AG09319 (cell line): Measurements from ENCODE around the gene CACNG3.
"Not testable (repeated sequence)": the region's sequence is repeated elsewhere in the genome, so short reads cannot be mapped to it uniquely, and the experiment has no call there.

Experiments
- DNase-seq: peaks from one replicate; pipeline ENCODE4 v3.0.0-alpha.2; 2010; ENCODE audit warnings: low read depth; ENCODE audit errors: extremely low read depth
- CTCF ChIP-seq: IDR thresholded peaks from 2 replicates; pipeline ENCODE4 v1.5.1; 2011; ENCODE audit warnings: low read depth, mild to moderate bottlenecking, inconsistent platforms, low read length, moderate library complexity

Gene CACNG3

GRCh38 chr16:24294131-24294530, 38.0 kb downstream of the CACNG3 start:
- TF ChIP-seq CTCF, result no peak
- DNase-seq, result no peak

GRCh38 chr16:24297375-24297774, 41.2 kb downstream of the CACNG3 start:
- TF ChIP-seq CTCF, result no peak
- no peak for DNase-seq

- TF ChIP-seq CTCF, result no peak
- DNase-seq, result no peak
Measured at GRCh38 chr16:24298548-24299167, 42.5 kb downstream of the CACNG3 start.

GRCh38 chr16:24300750-24301149, 44.6 kb downstream of the CACNG3 start:
- not testable (repeated sequence) for DNase-seq

- no peak for DNase-seq
- TF ChIP-seq CTCF, result no peak
Measured at GRCh38 chr16:24302636-24303035, 46.5 kb downstream of the CACNG3 start.

- DNase-seq, result no peak
- TF ChIP-seq CTCF, result no peak
Measured at GRCh38 chr16:24308200-24308599, 52.1 kb downstream of the CACNG3 start.

GRCh38 chr16:24309258-24310142, 53.4 kb downstream of the CACNG3 start:
- no peak for TF ChIP-seq CTCF
- no peak for DNase-seq
